Skeletal muscle tissue (tissue), 4 donors: Measurements from ENCODE around the gene NKIRAS1. TPM values are rescaled to one million over a fixed set of nuclear protein-coding genes. Genes with fewer than 3 reads are reported as not detected.
"Not testable (repeated sequence)": the region's sequence is repeated elsewhere in the genome, so short reads cannot be mapped to it uniquely, and the experiment has no call there.

Experiments
- H3K27ac ChIP-seq: one replicate; pipeline ENCODE4 v1.7.0; 2013; ENCODE audit warnings: mild to moderate bottlenecking, low read depth, low read length, inconsistent platforms
- H3K27me3 ChIP-seq, 3 donors: one replicate each; pipeline ENCODE4 v1.7.0; 2013; ENCODE audit warnings: low read length in 3 of 3; ENCODE audit not compliant: control insufficient read depth in 3 of 3, insufficient read depth in 3 of 3
- H3K36me3 ChIP-seq, 3 donors: one replicate each; pipeline ENCODE4 v1.7.0; 2013; ENCODE audit warnings: low read length in 3 of 3; ENCODE audit not compliant: control insufficient read depth in 3 of 3, insufficient read depth in 3 of 3
- H3K4me1 ChIP-seq, 3 donors: one replicate each; pipeline ENCODE4 v1.7.0; 2013; ENCODE audit warnings: low read length in 3 of 3, mild to moderate bottlenecking in 3 of 3; ENCODE audit not compliant: control insufficient read depth in 3 of 3, insufficient read depth in 3 of 3
- H3K4me3 ChIP-seq, 3 donors: one replicate each; pipeline ENCODE4 v1.7.0; 2013; ENCODE audit warnings: low read length in 3 of 3
- H3K9ac ChIP-seq, 3 donors: one replicate each; pipeline ENCODE4 v1.7.0; 2013; ENCODE audit warnings: low read length in 3 of 3, mild to moderate bottlenecking in 3 of 3, moderate library complexity in 2 of 3, low read depth in 1 of 3
- H3K9me3 ChIP-seq, 3 donors: one replicate each; pipeline ENCODE4 v1.7.0; 2013; ENCODE audit warnings: low read length in 3 of 3; ENCODE audit not compliant: control insufficient read depth in 3 of 3
- total RNA-seq: library from RNA; depleted of rRNA; stranded (reverse); fragments of >200 nt; gene quantifications from one replicate; pipeline ENCODE4 v1.2.3, GENCODE V29; 2014
- donor health status: Osteomylitis.

The NKIRAS1 gene
- total RNA-seq, 1 donor from 2014 or later: 17.2 TPM

DNA sequence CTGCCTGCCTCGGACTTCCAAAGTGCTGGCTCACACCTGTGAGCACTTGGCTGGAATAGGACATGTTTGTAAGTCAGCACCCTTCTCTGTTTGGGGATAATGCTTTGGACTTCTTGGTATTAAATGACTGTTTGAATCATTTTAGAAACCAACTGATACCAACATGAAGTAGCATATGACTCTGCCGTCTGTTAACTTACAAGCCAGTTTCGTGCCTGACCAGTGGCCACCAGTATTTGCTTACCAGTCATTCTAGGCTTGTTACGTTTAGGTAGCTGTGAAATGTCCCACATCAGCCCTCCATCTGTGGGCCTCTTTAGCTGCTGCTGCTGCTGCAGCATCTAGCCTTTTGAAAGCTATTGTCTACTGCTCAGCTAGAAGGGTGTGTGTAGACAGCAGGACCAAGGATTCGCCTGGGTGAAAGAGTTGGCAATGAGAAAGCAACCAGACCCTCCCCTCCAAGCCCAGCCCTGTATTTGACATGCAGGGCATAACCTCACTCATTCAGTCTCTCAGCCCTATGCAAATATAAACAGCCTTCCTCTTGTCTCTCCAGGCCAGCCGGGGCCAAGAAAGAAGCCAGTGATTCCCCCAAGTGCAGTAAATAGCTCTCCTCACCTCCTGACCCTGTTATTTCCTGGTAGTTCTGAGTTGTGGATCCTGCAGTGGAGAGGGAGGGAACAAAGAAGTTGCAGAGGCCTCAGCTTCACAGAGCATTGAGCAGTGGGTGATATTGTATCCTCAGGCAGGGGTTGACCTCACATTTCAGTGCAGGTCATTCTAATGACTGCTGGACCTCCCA is 51.0 kb downstream of the NKIRAS1 start:
- peak overlapping the region in 2 of 3 donors; percentile 19 to 30 for H3K9ac ChIP-seq
- H3K4me1 ChIP-seq: peaks cover 30 to 44% (median 32%) of the 10 kb centered on the region in 3 donors
- H3K27me3 ChIP-seq: no peaks in the 10 kb centered on the region
- H3K36me3 ChIP-seq: no peaks in the 10 kb centered on the region
- H3K9me3 ChIP-seq: no peaks in the 10 kb centered on the region
- H3K27ac ChIP-seq: peak overlapping the region; percentile 34
- peak overlapping the region in 2 of 3 donors; percentile 16 to 49 for H3K4me3 ChIP-seq

- Histone ChIP-seq H3K4me3 (no peak overlapping the region), H3K36me3 (no peaks in the 10 kb centered on the region), H3K9me3 (no peaks in the 10 kb centered on the region), H3K27ac (peak overlapping the region; percentile 34), H3K27me3 (no peaks in the 10 kb centered on the region), H3K9ac (no peak overlapping the region), H3K4me1 (peaks cover 32 to 44% (median 38%) of the 10 kb centered on the region in 3 donors)
Observed at GRCh38 chr3:23864931-23865330, 51.9 kb downstream of the NKIRAS1 start.

DNA sequence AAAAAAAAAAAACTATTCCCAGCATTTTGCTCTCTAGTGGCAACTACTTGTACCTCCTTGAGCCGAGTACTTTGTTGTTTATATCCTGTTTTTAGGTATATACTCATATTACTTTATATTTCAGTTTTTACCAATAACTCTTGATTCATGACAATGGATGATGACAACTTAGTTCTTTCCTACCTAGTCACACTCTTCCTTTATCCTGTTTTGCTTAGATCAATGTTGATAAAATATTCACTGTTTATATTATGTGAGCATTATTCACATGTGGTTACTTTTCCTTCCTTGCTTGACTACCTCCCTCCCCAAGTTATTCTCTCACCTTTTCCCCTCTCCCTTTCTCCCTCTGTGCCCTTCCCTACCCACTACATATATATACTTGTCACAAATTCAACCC is 53.7 kb downstream of the NKIRAS1 start:
- Histone ChIP-seq H3K27me3 (no peaks in the 10 kb centered on the region), H3K4me1 (peaks cover 40 to 49% (median 48%) of the 10 kb centered on the region in 3 donors), H3K9ac (no peak overlapping the region), H3K9me3 (no peaks in the 10 kb centered on the region), H3K4me3 (no peak overlapping the region), H3K36me3 (no peaks in the 10 kb centered on the region), H3K27ac (no peak overlapping the region)

GRCh38 chr3:23861689-23862088 is 55.1 kb downstream of the NKIRAS1 start:
- H3K36me3 ChIP-seq: no peaks in the 10 kb centered on the region
- H3K9me3 ChIP-seq: no peaks in the 10 kb centered on the region
- no peak overlapping the region for H3K9ac ChIP-seq
- H3K4me3 ChIP-seq: no peak overlapping the region
- no peaks in the 10 kb centered on the region for H3K27me3 ChIP-seq
- peaks cover 46 to 56% (median 47%) of the 10 kb centered on the region in 3 donors for H3K4me1 ChIP-seq
- no peak overlapping the region for H3K27ac ChIP-seq

GRCh38 chr3:23859839-23860382 is 56.9 kb downstream of the NKIRAS1 start:
- Histone ChIP-seq H3K9ac (no peak overlapping the region), H3K4me3 (no peak overlapping the region), H3K4me1 (peaks cover 29 to 38% (median 30%) of the 10 kb centered on the region in 3 donors), H3K27ac (no peak overlapping the region), H3K27me3 (no peaks in the 10 kb centered on the region), H3K9me3 (no peaks in the 10 kb centered on the region), H3K36me3 (no peaks in the 10 kb centered on the region)

- Histone ChIP-seq H3K27ac (peak overlapping the region; percentile 73), H3K9ac (peak overlapping the region in 1 of 3 donors; percentile 17), H3K4me3 (peak overlapping the region in 2 of 3 donors; percentile 6 to 34), H3K27me3 (no peaks in the 10 kb centered on the region), H3K9me3 (no peaks in the 10 kb centered on the region), H3K4me1 (peaks cover 28 to 35% (median 29%) of the 10 kb centered on the region in 3 donors), H3K36me3 (no peaks in the 10 kb centered on the region)
Observed at GRCh38 chr3:23859012-23859743, 57.6 kb downstream of the NKIRAS1 start.

DNA sequence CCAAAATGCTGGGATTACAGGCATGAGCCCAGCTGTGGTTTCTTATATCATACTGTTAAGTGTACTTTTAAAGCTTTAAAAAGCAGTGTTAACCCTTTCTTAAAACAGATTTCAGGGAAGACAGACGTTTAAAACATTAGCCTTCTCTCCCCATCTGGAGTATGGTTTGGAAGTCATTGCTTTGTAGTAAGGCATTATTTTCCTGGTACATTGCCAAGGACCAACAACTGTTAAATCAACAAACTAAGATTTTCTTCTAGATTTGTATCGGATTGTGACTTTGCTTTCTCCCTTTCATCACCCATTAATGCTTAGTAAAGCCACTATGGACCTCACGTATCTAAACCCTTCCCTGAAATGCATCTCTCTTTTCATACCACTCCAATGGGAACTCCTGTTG is 60.5 kb downstream of the NKIRAS1 start:
- Histone ChIP-seq H3K4me3 (no peak overlapping the region), H3K9ac (no peak overlapping the region), H3K36me3 (no peaks in the 10 kb centered on the region), H3K27ac (peak overlapping the region; percentile 25), H3K27me3 (no peaks in the 10 kb centered on the region), H3K9me3 (no peaks in the 10 kb centered on the region), H3K4me1 (peaks cover 28 to 30% (median 29%) of the 10 kb centered on the region in 3 donors)

- not testable (repeated sequence) for H3K36me3 ChIP-seq, H3K9ac ChIP-seq, H3K27me3 ChIP-seq, H3K9me3 ChIP-seq, H3K27ac ChIP-seq, H3K4me3 ChIP-seq, H3K4me1 ChIP-seq
Observed at GRCh38 chr3:23849462-23849861, 67.3 kb downstream of the NKIRAS1 start.

DNA sequence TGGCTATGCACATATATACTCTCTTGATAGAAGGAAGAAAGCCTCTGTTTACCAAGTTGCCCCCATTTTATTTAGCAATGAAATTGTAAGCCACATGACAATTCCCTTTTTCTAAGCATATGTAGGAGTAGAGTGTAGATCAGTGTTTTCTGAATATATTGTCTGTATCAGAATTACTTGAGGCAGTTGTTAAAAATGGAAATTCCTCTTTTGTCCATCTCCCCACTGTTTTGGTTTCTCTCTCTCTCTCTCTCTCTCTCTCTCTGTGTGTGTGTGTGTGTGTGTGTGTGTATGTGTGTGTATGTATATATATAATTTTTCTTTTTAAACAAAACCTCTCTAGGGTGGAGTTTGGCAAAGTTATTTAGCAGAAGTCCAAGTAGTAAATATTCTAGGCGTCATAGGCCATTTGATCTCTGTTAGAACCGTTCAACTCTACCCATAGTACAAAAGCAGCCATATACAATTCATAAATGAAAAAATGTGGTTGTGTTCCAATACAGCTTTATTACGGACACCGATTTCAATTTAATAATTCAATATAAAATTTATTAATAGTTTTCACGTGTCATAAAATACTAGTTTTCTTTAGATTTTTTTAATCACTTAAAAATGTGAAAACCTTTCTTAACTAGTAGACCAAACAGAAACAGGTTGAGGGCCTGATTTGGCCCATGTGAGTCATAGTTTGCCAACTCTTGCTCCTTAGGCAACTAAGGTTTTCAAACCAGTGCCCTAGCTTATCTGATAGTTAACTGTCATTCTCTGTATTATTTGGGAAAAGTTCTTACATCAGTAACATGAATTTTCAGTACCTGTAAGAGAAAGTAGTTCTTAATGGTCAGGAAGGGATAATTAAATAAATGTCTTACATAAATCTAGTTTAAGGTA is 71.2 kb downstream of the NKIRAS1 start:
- H3K9me3 ChIP-seq: no peaks in the 10 kb centered on the region
- no peaks in the 10 kb centered on the region for H3K27me3 ChIP-seq
- H3K36me3 ChIP-seq: no peaks in the 10 kb centered on the region
- H3K4me3 ChIP-seq: no peak overlapping the region
- no peak overlapping the region for H3K27ac ChIP-seq
- peaks cover 0 to under 1% (median 0%) of the 10 kb centered on the region in 3 donors for H3K4me1 ChIP-seq
- no peak overlapping the region for H3K9ac ChIP-seq
